NCI-H2029 (cell line): ENCODE results near the gene RUNX2.

Source experiments
- DNase-seq: peaks from one replicate; lab custom pipeline; 2025; lab: John Stamatoyannopoulos, UW

Gene RUNX2

GRCh38 chr6:45590696-45591184, 262.6 kb downstream of the RUNX2 start:
- DNase-seq, result no peak

- DNase-seq, result no peak
These were observed 263.2 kb downstream of the RUNX2 start for GRCh38 chr6:45591306-45591705.

GRCh38 chr6:45591890-45592289, 263.8 kb downstream of the RUNX2 start:
- no peak for DNase-seq

GRCh38 chr6:45592991-45593390, 264.9 kb downstream of the RUNX2 start:
- no peak for DNase-seq

GRCh38 chr6:45595010-45595851, 267.1 kb downstream of the RUNX2 start:
- no peak for DNase-seq

GRCh38 chr6:45597424-45597823, 269.3 kb downstream of the RUNX2 start:
- no peak for DNase-seq

GRCh38 chr6:45599053-45599452, 270.9 kb downstream of the RUNX2 start:
- no peak for DNase-seq

GRCh38 chr6:45605971-45606370, 277.8 kb downstream of the RUNX2 start:
- no peak for DNase-seq

GRCh38 chr6:45606831-45607400, 278.8 kb downstream of the RUNX2 start:
- DNase-seq, result no peak

- no peak for DNase-seq
These were observed 279.7 kb downstream of the RUNX2 start for GRCh38 chr6:45607798-45608197.

GRCh38 chr6:45608252-45608913, 280.3 kb downstream of the RUNX2 start:
- DNase-seq, result no peak

- no peak for DNase-seq
These were observed 281.1 kb downstream of the RUNX2 start for GRCh38 chr6:45609141-45609638.

- DNase-seq, result no peak
These were observed 282.2 kb downstream of the RUNX2 start for GRCh38 chr6:45610374-45610773.

- DNase-seq, result no peak
These were observed 282.7 kb downstream of the RUNX2 start for GRCh38 chr6:45610832-45611231.

- no peak for DNase-seq
These were observed 283.4 kb downstream of the RUNX2 start for GRCh38 chr6:45611491-45611890.

- DNase-seq, result no peak
These were observed 285.5 kb downstream of the RUNX2 start for GRCh38 chr6:45613656-45614055.

GRCh38 chr6:45614488-45615285, 286.6 kb downstream of the RUNX2 start:
- DNase-seq, result no peak

- no peak for DNase-seq
These were observed 288.1 kb downstream of the RUNX2 start for GRCh38 chr6:45616209-45616608.

GRCh38 chr6:45617441-45617840, 289.3 kb downstream of the RUNX2 start:
- no peak for DNase-seq

GRCh38 chr6:45618259-45618658, 290.1 kb downstream of the RUNX2 start:
- no peak for DNase-seq

- DNase-seq, result no peak
These were observed 291.2 kb downstream of the RUNX2 start for GRCh38 chr6:45619211-45619760.
